Left lung (tissue), 10 donors: Measurements from ENCODE around the gene EGF. TPM values are rescaled to one million over a fixed set of nuclear protein-coding genes. Genes with fewer than 3 reads are reported as not detected.

Experiments
- ATAC-seq: fragments of 200-7000 bp; cut with Tn5 transposase; one replicate; pipeline ENCODE4 v1.9.1; 2020; ENCODE audit warnings: moderate library complexity
- DNase-seq, 4 donors: peaks; one replicate each; pipeline ENCODE4 v3.0.0-alpha.2; 2013 to 2020
- H3K27ac ChIP-seq, 2 donors: fragments of 200-600 bp; sonication (generic) in 1 of 2; one replicate each; pipeline versions ENCODE4 v1.5.0 to v1.8.0; 2020 to 2021
- H3K27me3 ChIP-seq, 2 donors: fragments of 200-600 bp; sonication (generic) in 1 of 2; one replicate each; pipeline versions ENCODE4 v1.5.0 to v1.8.0; 2020 to 2021
- H3K36me3 ChIP-seq, 2 donors: fragments of 200-600 bp; sonication (generic) in 1 of 2; one replicate each; pipeline versions ENCODE4 v1.5.0 to v1.8.0; 2020 to 2021
- H3K4me1 ChIP-seq, 2 donors: fragments of 200-600 bp; one replicate each; pipeline ENCODE4 v1.8.0; 2021
- H3K4me3 ChIP-seq, 2 donors: fragments of 200-600 bp; sonication (generic) in 1 of 2; one replicate each; pipeline versions ENCODE4 v1.5.0 to v1.8.0; 2020 to 2021; ENCODE audit warnings: mild to moderate bottlenecking in 1 of 2
- H3K9me3 ChIP-seq, 2 donors: fragments of 200-600 bp; sonication (generic) in 1 of 2; one replicate each; pipeline versions ENCODE4 v1.5.0 to v1.8.0; 2020 to 2021
- intact Hi-C, 2 donors: fragments of 100-400 bp; cut with DNase I; formaldehyde crosslinking; loops; one replicate each; pipeline versions ENCODE4 v1.11.2 to v1.14.2; 2022
- polyA plus RNA-seq, 6 donors: library from polyadenylated mRNA; unstranded; fragments of 120-200 nt; gene quantifications; one replicate each; pipeline ENCODE4 v1.2.1, GENCODE V29; 2013; ENCODE audit not compliant: insufficient read length in 6 of 6
- total RNA-seq, 2 donors: library from RNA; stranded (reverse); fragmentation: NEBNext Ultra II Directional; extraction: Animal tissue kit (Norgen Biotek cat#: 25700); gene quantifications; one replicate each; pipeline ENCODE4 v1.2.1, GENCODE V29; 2021
- TF ChIP-seq, protein P1 (sequence below), 2 donors: fragments of 200-600 bp; sonication (generic) in 1 of 2; IDR thresholded peaks; one replicate each; pipeline versions ENCODE4 v1.5.0 to v1.8.0; 2021; ENCODE audit warnings: antibody characterized with exemption in 2 of 2
- donor health status: DM: no; HTN: yes; CAD: no.
- donor health status: DM: no; HTN: no; CAD: no.

EGF gene
- total and polyA plus RNA-seq, 8 donors, result 0.45 to 4.3 (median 1.0) TPM

- Histone ChIP-seq H3K36me3 (no peaks in the 10 kb centered on the region), H3K4me1 (no peaks in the 10 kb centered on the region), H3K27ac (no peak overlapping the region), H3K27me3 (no peaks in the 10 kb centered on the region), H3K4me3 (no peak overlapping the region), H3K9me3 (no peaks in the 10 kb centered on the region)
- intact Hi-C loops, result no loop called here
- TF ChIP-seq, protein P1, sequence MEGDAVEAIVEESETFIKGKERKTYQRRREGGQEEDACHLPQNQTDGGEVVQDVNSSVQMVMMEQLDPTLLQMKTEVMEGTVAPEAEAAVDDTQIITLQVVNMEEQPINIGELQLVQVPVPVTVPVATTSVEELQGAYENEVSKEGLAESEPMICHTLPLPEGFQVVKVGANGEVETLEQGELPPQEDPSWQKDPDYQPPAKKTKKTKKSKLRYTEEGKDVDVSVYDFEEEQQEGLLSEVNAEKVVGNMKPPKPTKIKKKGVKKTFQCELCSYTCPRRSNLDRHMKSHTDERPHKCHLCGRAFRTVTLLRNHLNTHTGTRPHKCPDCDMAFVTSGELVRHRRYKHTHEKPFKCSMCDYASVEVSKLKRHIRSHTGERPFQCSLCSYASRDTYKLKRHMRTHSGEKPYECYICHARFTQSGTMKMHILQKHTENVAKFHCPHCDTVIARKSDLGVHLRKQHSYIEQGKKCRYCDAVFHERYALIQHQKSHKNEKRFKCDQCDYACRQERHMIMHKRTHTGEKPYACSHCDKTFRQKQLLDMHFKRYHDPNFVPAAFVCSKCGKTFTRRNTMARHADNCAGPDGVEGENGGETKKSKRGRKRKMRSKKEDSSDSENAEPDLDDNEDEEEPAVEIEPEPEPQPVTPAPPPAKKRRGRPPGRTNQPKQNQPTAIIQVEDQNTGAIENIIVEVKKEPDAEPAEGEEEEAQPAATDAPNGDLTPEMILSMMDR (IDR thresholded peaks at IDR 0.05), result no peak
- ATAC-seq (no peak), DNase-seq (no peak)
These were observed 42.5 kb downstream of the EGF start for GRCh38 chr4:109955146-109955545.

GRCh38 chr4:109957227-109957626 is 44.5 kb downstream of the EGF start:
- no peak for DNase-seq
- Histone ChIP-seq H3K27ac (no peak overlapping the region), H3K4me3 (no peak overlapping the region), H3K4me1 (no peaks in the 10 kb centered on the region), H3K36me3 (no peaks in the 10 kb centered on the region), H3K27me3 (no peaks in the 10 kb centered on the region), H3K9me3 (no peaks in the 10 kb centered on the region)
- TF ChIP-seq, protein P1 (IDR thresholded peaks at IDR 0.05), result no peak
- ATAC-seq, result no peak
- intact Hi-C loops, result no loop called here

DNA sequence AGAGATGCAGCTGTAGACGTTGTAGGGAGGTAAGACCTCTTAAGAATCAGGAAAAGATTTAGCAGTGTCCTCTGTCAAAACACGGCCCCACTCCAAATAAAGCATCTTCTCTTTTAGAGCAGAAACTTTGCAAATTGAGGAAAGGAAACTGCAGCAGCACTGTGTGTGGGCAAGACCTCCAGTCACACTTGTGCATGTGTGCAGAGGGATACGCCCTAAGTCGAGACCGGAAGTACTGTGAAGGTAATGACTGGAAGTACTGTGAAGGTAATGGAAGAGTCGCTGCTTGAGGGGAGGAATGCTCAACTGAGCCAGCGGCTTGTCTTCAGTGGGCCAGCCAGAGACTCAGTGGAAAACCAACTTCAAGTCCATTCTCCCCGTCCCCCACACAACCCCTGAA is 46.5 kb downstream of the EGF start:
- no peaks in the 10 kb centered on the region for H3K36me3 ChIP-seq
- no peak overlapping the region for H3K4me3 ChIP-seq
- DNase-seq (no peak), ATAC-seq (no peak)
- H3K4me1 ChIP-seq, result no peaks in the 10 kb centered on the region
- no peak overlapping the region for H3K27ac ChIP-seq
- intact Hi-C loops, result no loop called here
- H3K27me3 ChIP-seq, result no peaks in the 10 kb centered on the region
- H3K9me3 ChIP-seq, result no peaks in the 10 kb centered on the region
- TF ChIP-seq, protein P1 (IDR thresholded peaks at IDR 0.05), result no peak

- intact Hi-C loops, result no loop called here
- Histone ChIP-seq H3K9me3 (no peaks in the 10 kb centered on the region), H3K27ac (no peak overlapping the region), H3K4me1 (no peaks in the 10 kb centered on the region), H3K4me3 (no peak overlapping the region), H3K36me3 (no peaks in the 10 kb centered on the region), H3K27me3 (no peaks in the 10 kb centered on the region)
- TF ChIP-seq, protein P1 (IDR thresholded peaks at IDR 0.05), result no peak
- no peak for ATAC-seq
- DNase-seq, result no peak
These were observed 49.7 kb downstream of the EGF start for GRCh38 chr4:109962401-109962800.

- Histone ChIP-seq H3K27ac (no peak overlapping the region), H3K9me3 (no peaks in the 10 kb centered on the region), H3K27me3 (no peaks in the 10 kb centered on the region), H3K4me3 (no peak overlapping the region), H3K4me1 (peaks cover 0 to 11% of the 10 kb centered on the region in 2 donors), H3K36me3 (no peaks in the 10 kb centered on the region)
- DNase-seq, result no peak
- no peak for ATAC-seq
- TF ChIP-seq, protein P1 (IDR thresholded peaks at IDR 0.05), result no peak
- intact Hi-C loops, result no loop called here
These were observed 54.3 kb downstream of the EGF start for GRCh38 chr4:109966891-109967481.
